K562 (cell line): ENCODE measurements around the gene PNRC1.

Source experiments
- ARID4B ChIP-seq: sonication (generic); formaldehyde crosslinking; IDR thresholded peaks from 2 replicates; pipeline ENCODE4 v1.8.0; 2022; ENCODE audit warnings: mild to moderate bottlenecking, missing genetic modification reagents
- CBFA2T2 ChIP-seq: fragments of 450-650 bp; conservative IDR thresholded peaks from 2 replicates; pipeline ENCODE4 v1.6.1; 2017; ENCODE audit warnings: mild to moderate bottlenecking
- ERF ChIP-seq: fragments of 450-650 bp; formaldehyde crosslinking; IDR thresholded peaks from 2 replicates; pipeline ENCODE4 v1.4.0; 2020; ENCODE audit warnings: mild to moderate bottlenecking, mixed read lengths
- ETS1 ChIP-seq: conservative IDR thresholded peaks from 2 replicates; pipeline ENCODE4 v1.6.1; 2011; ENCODE audit warnings: low read depth, mild to moderate bottlenecking, low read length; ENCODE audit not compliant: control insufficient read depth
- EZH2 ChIP-seq: IDR thresholded peaks from 2 replicates; pipeline ENCODE4 v1.6.1; 2012; ENCODE audit warnings: low read depth, mild to moderate bottlenecking, inconsistent platforms, low read length, borderline replicate concordance
- KLF16 ChIP-seq: IDR thresholded peaks from 2 replicates; pipeline ENCODE4 v1.6.1; 2016; ENCODE audit warnings: antibody characterized with exemption
- POLR2AphosphoS5 ChIP-seq: IDR thresholded peaks from 2 replicates; pipeline ENCODE4 v1.6.1; 2011; ENCODE audit warnings: mild to moderate bottlenecking, low read depth, low read length, moderate library complexity; ENCODE audit not compliant: control insufficient read depth, insufficient read depth
- SMARCE1 ChIP-seq: fragments of 450-650 bp; IDR thresholded peaks from 2 replicates; pipeline ENCODE4 v1.7.1; 2016; ENCODE audit warnings: mild to moderate bottlenecking
- SRF ChIP-seq, 2 experiments: fragments of 250-450, 450-650 bp in 1 of 2; sonication (Bioruptor Pico) in 1 of 2; sonication (generic) in 1 of 2; formaldehyde crosslinking; IDR thresholded peaks; 2 replicates each; pipeline versions ENCODE4 v1.5.0 to v1.5.1; 2020 to 2022; ENCODE audit warnings: mild to moderate bottlenecking in 1 of 2, missing genetic modification reagents in 1 of 2
- USF2 ChIP-seq: sonication (generic); formaldehyde crosslinking; IDR thresholded peaks from 2 replicates; pipeline ENCODE4 v1.5.0; 2020; ENCODE audit warnings: missing genetic modification reagents
- ZBTB8A ChIP-seq: fragments of 450-650 bp; IDR thresholded peaks from 2 replicates; pipeline ENCODE4 v1.6.1; 2018; ENCODE audit warnings: mild to moderate bottlenecking, moderate library complexity; ENCODE audit not compliant: partially characterized antibody
- ZNF12 ChIP-seq: sonication (generic); formaldehyde crosslinking; IDR thresholded peaks from 2 replicates; pipeline ENCODE4 v1.4.0; 2020; ENCODE audit warnings: mild to moderate bottlenecking, missing genetic modification reagents
- ZNF384 ChIP-seq: IDR thresholded peaks from 2 replicates; pipeline ENCODE4 v1.6.1; 2012; ENCODE audit warnings: low read depth, low read length, improper control_type of control experiment

GRCh38 chr6:89066940-89067646 is 13.5 kb upstream of the PNRC1 start:
- TF ChIP-seq ARID4B (CRISPR knock-in tag) (no peak), EZH2 (no peak), SMARCE1 (no peak), SRF (CRISPR knock-in tag; IDR thresholded peaks at IDR 0.05) (no peak), ZNF384 (no peak), USF2 (CRISPR knock-in tag) (no peak), CBFA2T2 (no peak), ERF (no peak), KLF16 (no peak), POLR2AphosphoS5 (no peak), ZNF12 (CRISPR knock-in tag) (no peak), ETS1 (no peak), ZBTB8A (no peak)
